HG03571 (cell line): ENCODE results near the gene CDKN1B.
A peak's percentile ranks its signal among the peaks of the same experiment; 100 is the strongest.

Source experiments
- ATAC-seq: cut with Tn5 transposase; IDR thresholded peaks from one replicate; pipeline ENCODE4 v1.9.1; 2021; ENCODE audit not compliant: unreplicated experiment

The CDKN1B gene

GRCh38 chr12:12700254-12700653 is 16.9 kb upstream of the CDKN1B start:
- ATAC-seq, result no peak

GRCh38 chr12:12701457-12701856 is 15.7 kb upstream of the CDKN1B start:
- ATAC-seq, result no peak

- peak; percentile 65 for ATAC-seq
Measured at GRCh38 chr12:12704593-12705230, 12.5 kb upstream of the CDKN1B start.

GRCh38 chr12:12705838-12706520 is 11.2 kb upstream of the CDKN1B start:
- ATAC-seq, result no peak

GRCh38 chr12:12713932-12714275 is 3.3 kb upstream of the CDKN1B start:
- ATAC-seq, result no peak

GRCh38 chr12:12714276-12715021 is 2.7 kb upstream of the CDKN1B start:
- ATAC-seq, result peak; percentile 24

- no peak for ATAC-seq
Measured at GRCh38 chr12:12715128-12715458, 2.1 kb upstream of the CDKN1B start.

- no peak for ATAC-seq
Measured at GRCh38 chr12:12715459-12716150, 1.6 kb upstream of the CDKN1B start.

GRCh38 chr12:12716151-12716792 is 896 bp upstream of the CDKN1B start:
- ATAC-seq, result no peak

- ATAC-seq, result peak; percentile 1
Measured at GRCh38 chr12:12717586-12718380, 615 bp downstream of the CDKN1B start.

- no peak for ATAC-seq
Measured at GRCh38 chr12:12718381-12718759, 1.2 kb downstream of the CDKN1B start.

GRCh38 chr12:12718853-12719252 is 1.7 kb downstream of the CDKN1B start:
- ATAC-seq, result no peak

- ATAC-seq, result no peak
Measured at GRCh38 chr12:12719496-12719895, 2.3 kb downstream of the CDKN1B start.

GRCh38 chr12:12720052-12720451 is 2.9 kb downstream of the CDKN1B start:
- no peak for ATAC-seq

GRCh38 chr12:12720672-12721161 is 3.5 kb downstream of the CDKN1B start:
- ATAC-seq, result no peak

GRCh38 chr12:12721176-12721751 is 4.1 kb downstream of the CDKN1B start:
- ATAC-seq, result no peak

GRCh38 chr12:12721814-12722434 is 4.8 kb downstream of the CDKN1B start:
- no peak for ATAC-seq

- no peak for ATAC-seq
Measured at GRCh38 chr12:12722435-12723148, 5.4 kb downstream of the CDKN1B start.

- ATAC-seq, result no peak
Measured at GRCh38 chr12:12723149-12723680, 6.0 kb downstream of the CDKN1B start.
